ENCODE measurements around the gene CPLX3.

CPLX3 gene

GRCh38 chr15:74869372-74869725 lies 42.9 kb downstream of the CPLX3 start:
- peak overlapping the region; percentile 54 to 60 for H3K4me3 ChIP-seq (ENCODE audit: low read depth in 1 of 2, low read length in 2 of 2)

GRCh38 chr15:74869726-74870407 lies 43.4 kb downstream of the CPLX3 start:
- Histone ChIP-seq H3K27me3 (ENCODE audit: control insufficient read depth in 1 of 2, insufficient read depth in 2 of 2, low read length in 2 of 2) (no peaks in the 10 kb centered on the region), H3K4me1 (ENCODE audit: control insufficient read depth in 1 of 2, insufficient read depth in 2 of 2, low read length in 2 of 2) (peaks cover 58 to 80% of the 10 kb centered on the region in 2 donors), H3K9ac (ENCODE audit: low read depth in 1 of 2, low read length in 2 of 2) (peak overlapping the region; percentile 57 to 61), H3K9me3 (ENCODE audit: control insufficient read depth in 1 of 2, low read length in 2 of 2) (no peaks in the 10 kb centered on the region), H3K36me3 (ENCODE audit: control insufficient read depth in 1 of 2, insufficient read depth in 2 of 2, low read length in 2 of 2) (no peaks in the 10 kb centered on the region), H3K27ac (ENCODE audit: low read depth, low read length) (peak overlapping the region; percentile 84), H3K4me3 (ENCODE audit: low read depth in 1 of 2, low read length in 2 of 2) (peak overlapping the region; percentile 54 to 60)

More at GRCh38 chr15:74869372-74869725, 42.9 kb downstream of the CPLX3 start:
- Histone ChIP-seq H3K27ac (ENCODE audit: low read depth, low read length) (peak overlapping the region; percentile 84), H3K4me1 (ENCODE audit: control insufficient read depth in 1 of 2, insufficient read depth in 2 of 2, low read length in 2 of 2) (peaks cover 61 to 84% of the 10 kb centered on the region in 2 donors), H3K36me3 (ENCODE audit: control insufficient read depth in 1 of 2, insufficient read depth in 2 of 2, low read length in 2 of 2) (no peaks in the 10 kb centered on the region), H3K9ac (ENCODE audit: low read depth in 1 of 2, low read length in 2 of 2) (peak overlapping the region; percentile 57 to 61), H3K9me3 (ENCODE audit: control insufficient read depth in 1 of 2, low read length in 2 of 2) (no peaks in the 10 kb centered on the region), H3K27me3 (ENCODE audit: control insufficient read depth in 1 of 2, insufficient read depth in 2 of 2, low read length in 2 of 2) (no peaks in the 10 kb centered on the region)

- peak overlapping the region; percentile 54 to 60 for H3K4me3 ChIP-seq (ENCODE audit: low read depth in 1 of 2, low read length in 2 of 2)
- peaks cover 54 to 76% of the 10 kb centered on the region in 2 donors for H3K4me1 ChIP-seq (ENCODE audit: control insufficient read depth in 1 of 2, insufficient read depth in 2 of 2, low read length in 2 of 2)
- H3K36me3 ChIP-seq (ENCODE audit: control insufficient read depth in 1 of 2, insufficient read depth in 2 of 2, low read length in 2 of 2), result no peaks in the 10 kb centered on the region
- no peaks in the 10 kb centered on the region for H3K27me3 ChIP-seq (ENCODE audit: control insufficient read depth in 1 of 2, insufficient read depth in 2 of 2, low read length in 2 of 2)
- peak overlapping the region; percentile 84 for H3K27ac ChIP-seq (ENCODE audit: low read depth, low read length)
- H3K9ac ChIP-seq (ENCODE audit: low read depth in 1 of 2, low read length in 2 of 2), result peak overlapping the region; percentile 57 to 61
- no peaks in the 10 kb centered on the region for H3K9me3 ChIP-seq (ENCODE audit: control insufficient read depth in 1 of 2, low read length in 2 of 2)
Observed at GRCh38 chr15:74870436-74871215, 44.2 kb downstream of the CPLX3 start.

GRCh38 chr15:74872702-74873035 lies 46.2 kb downstream of the CPLX3 start:
- Histone ChIP-seq H3K4me1 (ENCODE audit: control insufficient read depth in 1 of 2, insufficient read depth in 2 of 2, low read length in 2 of 2) (peaks cover 39 to 56% of the 10 kb centered on the region in 2 donors), H3K27me3 (ENCODE audit: control insufficient read depth in 1 of 2, insufficient read depth in 2 of 2, low read length in 2 of 2) (no peaks in the 10 kb centered on the region), H3K27ac (ENCODE audit: low read depth, low read length) (peak overlapping the region; percentile 94), H3K36me3 (ENCODE audit: control insufficient read depth in 1 of 2, insufficient read depth in 2 of 2, low read length in 2 of 2) (no peaks in the 10 kb centered on the region), H3K9me3 (ENCODE audit: control insufficient read depth in 1 of 2, low read length in 2 of 2) (no peaks in the 10 kb centered on the region), H3K9ac (ENCODE audit: low read depth in 1 of 2, low read length in 2 of 2) (peak overlapping the region; percentile 81 to 92), H3K4me3 (ENCODE audit: low read depth in 1 of 2, low read length in 2 of 2) (peak overlapping the region; percentile 92 to 97)

- no peaks in the 10 kb centered on the region for H3K36me3 ChIP-seq (ENCODE audit: control insufficient read depth in 1 of 2, insufficient read depth in 2 of 2, low read length in 2 of 2)
- H3K27ac ChIP-seq (ENCODE audit: low read depth, low read length), result peak within 1 kb of the TSS; percentile 94
- no peaks in the 10 kb centered on the region for H3K27me3 ChIP-seq (ENCODE audit: control insufficient read depth in 1 of 2, insufficient read depth in 2 of 2, low read length in 2 of 2)
- H3K9me3 ChIP-seq (ENCODE audit: control insufficient read depth in 1 of 2, low read length in 2 of 2), result no peaks in the 10 kb centered on the region
- H3K9ac ChIP-seq (ENCODE audit: low read depth in 1 of 2, low read length in 2 of 2), result peak within 1 kb of the TSS; percentile 81 to 92
- H3K4me3 ChIP-seq (ENCODE audit: low read depth in 1 of 2, low read length in 2 of 2), result peak within 1 kb of the TSS; percentile 92 to 97
- peaks cover 34 to 51% of the 10 kb centered on the region in 2 donors for H3K4me1 ChIP-seq (ENCODE audit: control insufficient read depth in 1 of 2, insufficient read depth in 2 of 2, low read length in 2 of 2)
Observed at GRCh38 chr15:74873036-74873755, 46.8 kb downstream of the CPLX3 start, which contains the start of gene SCAMP2. SCAMP2 (minus strand) TSS chr15:74873365; CDS start chr15:74873255, 110 bp downstream.

GRCh38 chr15:74873756-74874424 lies 47.5 kb downstream of the CPLX3 start:
- Histone ChIP-seq H3K4me3 (ENCODE audit: low read depth in 1 of 2, low read length in 2 of 2) (peak overlapping the region; percentile 92 to 97), H3K27ac (ENCODE audit: low read depth, low read length) (no peak overlapping the region)

GRCh38 chr15:74878273-74878672 lies 51.8 kb downstream of the CPLX3 start:
- Histone ChIP-seq H3K27me3 (ENCODE audit: control insufficient read depth in 1 of 2, insufficient read depth in 2 of 2, low read length in 2 of 2) (no peaks in the 10 kb centered on the region), H3K27ac (ENCODE audit: low read depth, low read length) (no peak overlapping the region), H3K9me3 (ENCODE audit: control insufficient read depth in 1 of 2, low read length in 2 of 2) (peaks cover 0 to 6% of the 10 kb centered on the region in 2 donors), H3K4me3 (ENCODE audit: low read depth in 1 of 2, low read length in 2 of 2) (no peak overlapping the region), H3K4me1 (ENCODE audit: control insufficient read depth in 1 of 2, insufficient read depth in 2 of 2, low read length in 2 of 2) (peaks cover 0 to 6% of the 10 kb centered on the region in 2 donors), H3K9ac (ENCODE audit: low read depth in 1 of 2, low read length in 2 of 2) (no peak overlapping the region), H3K36me3 (ENCODE audit: control insufficient read depth in 1 of 2, insufficient read depth in 2 of 2, low read length in 2 of 2) (no peaks in the 10 kb centered on the region)

More at GRCh38 chr15:74873756-74874424, 47.5 kb downstream of the CPLX3 start:
- H3K9ac ChIP-seq (ENCODE audit: low read depth in 1 of 2, low read length in 2 of 2), result peak overlapping the region; percentile 81 to 92
- no peaks in the 10 kb centered on the region for H3K36me3 ChIP-seq (ENCODE audit: control insufficient read depth in 1 of 2, insufficient read depth in 2 of 2, low read length in 2 of 2)
- H3K9me3 ChIP-seq (ENCODE audit: control insufficient read depth in 1 of 2, low read length in 2 of 2), result no peaks in the 10 kb centered on the region
- H3K27me3 ChIP-seq (ENCODE audit: control insufficient read depth in 1 of 2, insufficient read depth in 2 of 2, low read length in 2 of 2), result no peaks in the 10 kb centered on the region
- peaks cover 27 to 44% of the 10 kb centered on the region in 2 donors for H3K4me1 ChIP-seq (ENCODE audit: control insufficient read depth in 1 of 2, insufficient read depth in 2 of 2, low read length in 2 of 2)
